Adrenal gland (tissue), 5 donors: Measurements from ENCODE around the gene ING5.

Experiments used
- POLR2A ChIP-seq, 2 donors: fragments of 450-650 bp; IDR thresholded peaks; one replicate each; pipeline ENCODE4 v1.6.1; 2017; ENCODE audit warnings: antibody characterized with exemption in 2 of 2, mild to moderate bottlenecking in 2 of 2, moderate library complexity in 1 of 2
- TF ChIP-seq, protein P1 (sequence below), 6 experiments: fragments of 450-650 bp in 4 of 6; fragments of 200-600 bp in 2 of 6; sonication (generic) in 1 of 6; IDR thresholded peaks; 1 replicate in 5 of 6; 2 replicates in 1 of 6; pipeline versions ENCODE4 v1.5.1 to v1.8.0; 2016 to 2021; ENCODE audit warnings: antibody characterized with exemption in 6 of 6, mild to moderate bottlenecking in 2 of 6, moderate library complexity in 1 of 6
- donor health status: DM: no; HTN: no; CAD: no.

GRCh38 chr2:241777686-241778627 is 76.1 kb downstream of the ING5 start:
- TF ChIP-seq, protein P1, sequence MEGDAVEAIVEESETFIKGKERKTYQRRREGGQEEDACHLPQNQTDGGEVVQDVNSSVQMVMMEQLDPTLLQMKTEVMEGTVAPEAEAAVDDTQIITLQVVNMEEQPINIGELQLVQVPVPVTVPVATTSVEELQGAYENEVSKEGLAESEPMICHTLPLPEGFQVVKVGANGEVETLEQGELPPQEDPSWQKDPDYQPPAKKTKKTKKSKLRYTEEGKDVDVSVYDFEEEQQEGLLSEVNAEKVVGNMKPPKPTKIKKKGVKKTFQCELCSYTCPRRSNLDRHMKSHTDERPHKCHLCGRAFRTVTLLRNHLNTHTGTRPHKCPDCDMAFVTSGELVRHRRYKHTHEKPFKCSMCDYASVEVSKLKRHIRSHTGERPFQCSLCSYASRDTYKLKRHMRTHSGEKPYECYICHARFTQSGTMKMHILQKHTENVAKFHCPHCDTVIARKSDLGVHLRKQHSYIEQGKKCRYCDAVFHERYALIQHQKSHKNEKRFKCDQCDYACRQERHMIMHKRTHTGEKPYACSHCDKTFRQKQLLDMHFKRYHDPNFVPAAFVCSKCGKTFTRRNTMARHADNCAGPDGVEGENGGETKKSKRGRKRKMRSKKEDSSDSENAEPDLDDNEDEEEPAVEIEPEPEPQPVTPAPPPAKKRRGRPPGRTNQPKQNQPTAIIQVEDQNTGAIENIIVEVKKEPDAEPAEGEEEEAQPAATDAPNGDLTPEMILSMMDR (IDR thresholded peaks at IDR 0.05) = no peak
- TF ChIP-seq POLR2A (IDR thresholded peaks at IDR 0.05) = no peak
